ENCODE results near the gene SLC26A1.

- TF ChIP-seq, protein P1, sequence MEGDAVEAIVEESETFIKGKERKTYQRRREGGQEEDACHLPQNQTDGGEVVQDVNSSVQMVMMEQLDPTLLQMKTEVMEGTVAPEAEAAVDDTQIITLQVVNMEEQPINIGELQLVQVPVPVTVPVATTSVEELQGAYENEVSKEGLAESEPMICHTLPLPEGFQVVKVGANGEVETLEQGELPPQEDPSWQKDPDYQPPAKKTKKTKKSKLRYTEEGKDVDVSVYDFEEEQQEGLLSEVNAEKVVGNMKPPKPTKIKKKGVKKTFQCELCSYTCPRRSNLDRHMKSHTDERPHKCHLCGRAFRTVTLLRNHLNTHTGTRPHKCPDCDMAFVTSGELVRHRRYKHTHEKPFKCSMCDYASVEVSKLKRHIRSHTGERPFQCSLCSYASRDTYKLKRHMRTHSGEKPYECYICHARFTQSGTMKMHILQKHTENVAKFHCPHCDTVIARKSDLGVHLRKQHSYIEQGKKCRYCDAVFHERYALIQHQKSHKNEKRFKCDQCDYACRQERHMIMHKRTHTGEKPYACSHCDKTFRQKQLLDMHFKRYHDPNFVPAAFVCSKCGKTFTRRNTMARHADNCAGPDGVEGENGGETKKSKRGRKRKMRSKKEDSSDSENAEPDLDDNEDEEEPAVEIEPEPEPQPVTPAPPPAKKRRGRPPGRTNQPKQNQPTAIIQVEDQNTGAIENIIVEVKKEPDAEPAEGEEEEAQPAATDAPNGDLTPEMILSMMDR (IDR thresholded peaks at IDR 0.05; ENCODE audit: extremely low read depth in 1 of 2, insufficient read depth in 1 of 2, low read depth in 1 of 2, low read length in 2 of 2): no peak
- TF ChIP-seq POLR2A (IDR thresholded peaks at IDR 0.05; ENCODE audit: low read depth, low read length) (no peak), JUN (IDR thresholded peaks at IDR 0.05; ENCODE audit: borderline replicate concordance, insufficient read depth, insufficient read length, low read depth) (no peak), EZH2 (IDR thresholded peaks at IDR 0.05; ENCODE audit: borderline replicate concordance, low read depth, low read length, severe bottlenecking) (no peak), FOS (IDR thresholded peaks at IDR 0.05; ENCODE audit: borderline replicate concordance, insufficient read depth, low read length) (no peak)
- TF ChIP-seq, protein P2, sequence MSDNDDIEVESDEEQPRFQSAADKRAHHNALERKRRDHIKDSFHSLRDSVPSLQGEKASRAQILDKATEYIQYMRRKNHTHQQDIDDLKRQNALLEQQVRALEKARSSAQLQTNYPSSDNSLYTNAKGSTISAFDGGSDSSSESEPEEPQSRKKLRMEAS (IDR thresholded peaks at IDR 0.05; ENCODE audit: insufficient read depth, insufficient read length): no peak
These were observed 46.5 kb upstream of the SLC26A1 start for GRCh38 chr4:1039493-1040343.

Data from endothelial cell of umbilical vein (primary cell).